Measurements from ENCODE around the gene E4F1. TPM values are rescaled to one million over a fixed set of nuclear protein-coding genes. Genes with fewer than 3 reads are reported as not detected.

Gene E4F1
- total and polyA plus RNA-seq, 9 of the 15 experiments (the other 6 are each of a cell fraction or from before 2014, with no cell fraction given) = 0.48 to 94.9 (median 20.4) TPM

GRCh38 chr16:2213817-2214718 is 9.3 kb upstream of the E4F1 start (continued):
- TF ChIP-seq ARID4B (CRISPR knock-in tag; IDR thresholded peaks at IDR 0.05) (no peak; the same call in 1 of the 2 replicates), SP1 (CRISPR knock-in tag; IDR thresholded peaks at IDR 0.05) (no peak), ATF7 (IDR thresholded peaks at IDR 0.05) (no peak), POLR2B (IDR thresholded peaks at IDR 0.05; ENCODE audit: low read depth, partially characterized antibody) (no peak), PHF21A (IDR thresholded peaks at IDR 0.05; ENCODE audit: borderline replicate concordance, low read depth) (no peak), ZEB2 (IDR thresholded peaks at IDR 0.05) (no peak), SAP30 (IDR thresholded peaks at IDR 0.05; ENCODE audit: borderline replicate concordance, insufficient read depth, low read depth, low read length, poor library complexity, severe bottlenecking) (peak; percentile 76), ZBED1 (IDR thresholded peaks at IDR 0.05) (no peak), SRSF7 (optimal IDR thresholded peaks at IDR 0.05; ENCODE audit: low read depth, low read length) (no peak), FIP1L1 (IDR thresholded peaks at IDR 0.05; ENCODE audit: low read depth, low read length, poor library complexity, severe bottlenecking) (peak; percentile 70), MITF (IDR thresholded peaks at IDR 0.05) (no peak), PRDM10 (IDR thresholded peaks at IDR 0.05; ENCODE audit: partially characterized antibody) (no peak), RBM22 (IDR thresholded peaks at IDR 0.05; ENCODE audit: low read depth, low read length, poor library complexity, severe bottlenecking) (no peak), MEF2D (tag; conservative IDR thresholded peaks at IDR 0.05; ENCODE audit: low read depth) (no peak), ZBTB26 (CRISPR knock-in tag; IDR thresholded peaks at IDR 0.05) (no peak)

Measured in K562 (cell line).